HEK293T (cell line): ENCODE measurements around the gene DOK6.

Experiments used
- CTCF ChIA-PET: fragments of 350-600 bp; formaldehyde crosslinking; extraction: SDS; loops from one replicate; lab custom pipeline; 2021; ENCODE audit warnings: antibody characterized with exemption, inconsistent platforms; lab: Yijun Ruan, JAX
- POLR2A ChIA-PET: fragments of 350-600 bp; formaldehyde crosslinking; extraction: SDS; loops from one replicate; lab custom pipeline; 2020; ENCODE audit warnings: antibody characterized with exemption, inconsistent platforms; lab: Yijun Ruan, JAX
- DNase-seq: peaks from one replicate; pipeline ENCODE4 v3.0.0; 2012; ENCODE audit warnings: mixed read lengths; ENCODE audit errors: extremely low spot score
- ARNT ChIP-seq: fragments of 450-650 bp; IDR thresholded peaks from 2 replicates; pipeline ENCODE4 v1.6.1; 2017; ENCODE audit warnings: mild to moderate bottlenecking
- BHLHE40 ChIP-seq: fragments of 450-650 bp; IDR thresholded peaks from 2 replicates; pipeline ENCODE4 v1.6.1; 2016; ENCODE audit warnings: mild to moderate bottlenecking, moderate library complexity, borderline replicate concordance
- CTBP1 ChIP-seq: fragments of 450-650 bp; IDR thresholded peaks from 2 replicates; pipeline ENCODE4 v1.6.1; 2016; ENCODE audit warnings: borderline replicate concordance
- ELF4 ChIP-seq: fragments of 450-650 bp; IDR thresholded peaks from 2 replicates; pipeline ENCODE4 v1.6.1; 2017; ENCODE audit warnings: antibody characterized with exemption
- FOXA1 ChIP-seq: fragments of 450-650 bp; IDR thresholded peaks from 2 replicates; pipeline ENCODE4 v1.6.1; 2016; ENCODE audit warnings: mild to moderate bottlenecking
- FOXK2 ChIP-seq: fragments of 450-650 bp; IDR thresholded peaks from 2 replicates; pipeline ENCODE4 v1.6.1; 2016; ENCODE audit warnings: mild to moderate bottlenecking
- FOXM1 ChIP-seq: fragments of 450-650 bp; IDR thresholded peaks from 2 replicates; pipeline ENCODE4 v1.6.1; 2017; ENCODE audit warnings: mild to moderate bottlenecking, borderline replicate concordance
- HDGF ChIP-seq: fragments of 450-650 bp; IDR thresholded peaks from 2 replicates; pipeline ENCODE4 v1.6.1; 2017; ENCODE audit warnings: antibody characterized with exemption, borderline replicate concordance
- L3MBTL2 ChIP-seq: fragments of 450-650 bp; conservative IDR thresholded peaks from 2 replicates; pipeline ENCODE4 v1.6.1; 2016; ENCODE audit warnings: mild to moderate bottlenecking
- LEF1 ChIP-seq: fragments of 450-650 bp; IDR thresholded peaks from 2 replicates; pipeline ENCODE4 v1.6.1; 2017; ENCODE audit warnings: mild to moderate bottlenecking, borderline replicate concordance
- NFRKB ChIP-seq: fragments of 450-650 bp; IDR thresholded peaks from 2 replicates; pipeline ENCODE4 v1.6.1; 2016; ENCODE audit warnings: mild to moderate bottlenecking, moderate library complexity
- PKNOX1 ChIP-seq: fragments of 450-650 bp; IDR thresholded peaks from 2 replicates; pipeline ENCODE4 v1.6.1; 2016
- SP1 ChIP-seq: fragments of 450-650 bp; IDR thresholded peaks from 2 replicates; pipeline ENCODE4 v1.6.1; 2017
- SUZ12 ChIP-seq: fragments of 450-650 bp; IDR thresholded peaks from 2 replicates; pipeline ENCODE4 v1.6.1; 2016; ENCODE audit warnings: mild to moderate bottlenecking
- TARDBP ChIP-seq: fragments of 450-650 bp; IDR thresholded peaks from 2 replicates; pipeline ENCODE4 v1.6.1; 2016
- ZNF384 ChIP-seq: fragments of 450-650 bp; IDR thresholded peaks from 2 replicates; pipeline ENCODE4 v1.6.1; 2016

The DOK6 gene

DNA sequence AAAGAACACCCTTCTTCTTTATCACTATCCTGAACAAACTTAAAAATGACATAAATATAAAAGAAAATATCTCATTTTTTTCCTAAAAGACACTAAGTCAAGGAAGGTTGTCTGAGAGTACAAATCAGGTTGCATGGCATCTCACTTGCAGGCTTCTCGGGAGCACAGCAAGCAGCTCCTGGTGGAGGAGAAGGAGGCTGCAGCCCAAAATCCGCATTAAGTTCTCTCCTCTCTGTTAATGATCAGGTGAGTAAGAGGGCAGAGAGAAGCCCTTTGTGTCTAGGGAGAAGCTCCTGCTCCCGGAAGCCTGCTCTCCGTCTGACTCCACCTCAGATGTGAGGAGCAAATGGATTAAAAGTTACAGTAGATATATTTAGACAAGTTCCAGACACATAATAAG lies 35.0 kb upstream of the DOK6 start:
- CTCF ChIA-PET: no interaction called here
- POLR2A ChIA-PET: no interaction called here
- peak; percentile 7 for DNase-seq
- TF ChIP-seq LEF1: no peak

DNA sequence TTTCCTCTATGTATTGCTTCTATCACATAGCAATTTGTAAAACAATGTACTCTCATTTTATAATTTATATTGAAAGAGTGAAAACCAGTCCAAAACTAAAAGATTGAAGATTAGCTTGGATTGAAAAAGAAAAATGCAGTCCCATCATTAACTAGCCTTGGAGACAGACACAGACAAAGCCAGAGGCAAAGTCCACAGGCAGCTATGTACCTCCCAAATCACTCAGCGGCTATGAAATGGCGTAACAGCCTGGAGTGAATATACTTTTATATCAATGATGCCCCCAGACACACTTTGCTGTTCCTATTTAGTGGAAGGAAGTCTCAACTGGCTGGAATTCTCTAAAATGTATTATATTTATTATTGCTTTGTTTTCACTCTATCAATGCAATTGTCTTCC lies 33.6 kb upstream of the DOK6 start:
- no peak for DNase-seq
- TF ChIP-seq BHLHE40: no peak
- TF ChIP-seq SUZ12: no peak
- no peak for TF ChIP-seq ARNT
- TF ChIP-seq ZNF384: no peak
- TF ChIP-seq SP1: no peak
- no peak for TF ChIP-seq CTBP1
- TF ChIP-seq ELF4: no peak
- TF ChIP-seq HDGF: no peak
- TF ChIP-seq FOXK2: no peak
- TF ChIP-seq TARDBP: no peak
- no peak for TF ChIP-seq L3MBTL2
- no peak for TF ChIP-seq LEF1
- no peak for TF ChIP-seq NFRKB
- CTCF ChIA-PET: no interaction called here
- POLR2A ChIA-PET: no interaction called here

GRCh38 chr18:69371729-69372128 lies 29.0 kb upstream of the DOK6 start:
- ChIA-PET POLR2A (no interaction called here), CTCF (no interaction called here)
- TF ChIP-seq ZNF384: no peak
- no peak for TF ChIP-seq SP1
- TF ChIP-seq LEF1: no peak
- DNase-seq: no peak

- POLR2A ChIA-PET: no interaction called here
These were observed 20.4 kb upstream of the DOK6 start for GRCh38 chr18:69380324-69380723.

GRCh38 chr18:69383186-69383585 lies 17.5 kb upstream of the DOK6 start:
- DNase-seq: no peak
- CTCF ChIA-PET: no interaction called here
- POLR2A ChIA-PET: no interaction called here
- TF ChIP-seq TARDBP (no peak), LEF1 (no peak), NFRKB (no peak), FOXM1 (no peak), ELF4 (no peak), ARNT (no peak), FOXA1 (no peak), FOXK2 (no peak), HDGF (no peak), L3MBTL2 (no peak), SP1 (no peak)

More at GRCh38 chr18:69380324-69380723, 20.4 kb upstream of the DOK6 start:
- no peak for TF ChIP-seq NFRKB
- TF ChIP-seq LEF1: no peak
- no peak for TF ChIP-seq BHLHE40
- no peak for TF ChIP-seq FOXM1
- TF ChIP-seq SUZ12: no peak
- no peak for TF ChIP-seq FOXK2
- no peak for DNase-seq
- CTCF ChIA-PET: no interaction called here

- CTCF ChIA-PET: no interaction called here
- TF ChIP-seq L3MBTL2 (no peak), ELF4 (no peak), LEF1 (no peak), CTBP1 (no peak), ZNF384 (no peak)
- POLR2A ChIA-PET: no interaction called here
- DNase-seq: no peak
These were observed 13.5 kb upstream of the DOK6 start for GRCh38 chr18:69387186-69387585.

DNA sequence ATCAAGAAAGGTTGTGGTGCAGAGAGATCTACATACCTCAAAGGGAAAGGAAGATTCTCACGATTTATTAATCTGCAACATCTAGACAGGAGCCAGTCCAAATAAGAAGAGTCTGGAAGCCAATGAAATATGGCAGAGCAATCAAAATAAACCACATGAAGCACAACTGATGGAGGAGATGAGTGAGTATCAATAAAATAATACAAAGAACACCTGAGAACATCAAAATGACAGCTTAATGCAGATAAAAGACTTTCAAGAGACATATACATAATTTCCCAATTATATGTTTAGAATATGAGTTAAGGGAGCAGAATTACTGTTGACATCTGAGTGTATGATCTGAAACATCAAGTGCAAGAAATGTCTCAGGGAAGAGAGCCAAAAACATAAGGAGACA lies 12.5 kb upstream of the DOK6 start:
- TF ChIP-seq L3MBTL2 (no peak), PKNOX1 (no peak), ZNF384 (no peak), SUZ12 (no peak), FOXK2 (no peak), SP1 (no peak), ELF4 (no peak), HDGF (no peak), NFRKB (no peak), BHLHE40 (no peak), FOXA1 (no peak), LEF1 (no peak), TARDBP (no peak), CTBP1 (no peak), ARNT (no peak), FOXM1 (no peak)
- ChIA-PET POLR2A (no interaction called here), CTCF (no interaction called here)
- no peak for DNase-seq

- ChIA-PET CTCF (no interaction called here), POLR2A (no interaction called here)
- TF ChIP-seq LEF1: no peak
- DNase-seq: no peak
These were observed 3.6 kb upstream of the DOK6 start for GRCh38 chr18:69397096-69397495.

DNA sequence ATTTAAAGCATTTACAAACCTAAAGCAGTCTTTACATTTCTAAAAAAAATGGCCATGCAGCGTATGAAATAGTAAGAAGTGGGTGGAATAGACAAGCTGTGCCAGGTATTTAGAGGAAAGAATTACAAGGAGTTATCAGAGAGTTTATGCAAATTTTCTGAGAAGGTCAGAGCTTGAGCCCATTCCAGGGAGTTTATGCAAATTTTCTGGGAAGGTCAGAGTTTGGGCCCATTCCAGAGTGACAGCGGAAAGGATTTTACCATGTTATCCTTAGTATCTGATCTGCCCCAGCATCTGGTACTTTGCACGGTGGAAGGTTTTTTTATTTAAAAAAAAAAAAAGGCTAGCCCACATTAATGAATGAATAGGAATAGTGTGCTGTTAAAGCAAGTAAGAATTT lies 1.4 kb upstream of the DOK6 start:
- no peak for TF ChIP-seq PKNOX1
- no peak for DNase-seq
- ChIA-PET CTCF (no interaction called here), POLR2A (no interaction called here)
